IgD-negative memory B cell (primary cell): Measurements from ENCODE around the gene RPL41. TPM values are rescaled to one million over a fixed set of nuclear protein-coding genes. Genes with fewer than 3 reads are reported as not detected.
A peak's percentile ranks its signal among the peaks of the same experiment; 100 is the strongest.

ENCODE experiments used
- H3K27ac Mint-ChIP-seq, 3 donors: one replicate each; pipeline ENCODE4 v1.8.0; 2020 to 2022; ENCODE audit warnings: mild to moderate bottlenecking in 3 of 3, mixed read lengths in 3 of 3, moderate library complexity in 1 of 3
- H3K27me3 Mint-ChIP-seq: one replicate; pipeline ENCODE4 v1.8.0; 2021; ENCODE audit warnings: mixed read lengths
- H3K36me3 Mint-ChIP-seq: one replicate; pipeline ENCODE4 v1.8.0; 2020; ENCODE audit warnings: mild to moderate bottlenecking, mixed read lengths
- H3K4me1 Mint-ChIP-seq, 3 donors: one replicate each; pipeline ENCODE4 v1.8.0; 2020 to 2022; ENCODE audit warnings: mixed read lengths in 3 of 3, mild to moderate bottlenecking in 1 of 3
- H3K4me3 Mint-ChIP-seq, 4 donors: one replicate each; pipeline ENCODE4 v1.8.0; 2020 to 2022; ENCODE audit warnings: mild to moderate bottlenecking in 4 of 4, mixed read lengths in 4 of 4, moderate library complexity in 3 of 4
- H3K9me3 Mint-ChIP-seq, 3 donors: one replicate each; pipeline ENCODE4 v1.8.0; 2020 to 2021; ENCODE audit warnings: mixed read lengths in 3 of 3, mild to moderate bottlenecking in 1 of 3
- polyA plus RNA-seq: library from polyadenylated mRNA; unstranded; fragments of 300-500 nt; fragmentation: Illumina TruSeq; gene quantifications from one replicate; pipeline ENCODE4 v1.2.3, GENCODE V29; 2021

Gene RPL41
- polyA plus RNA-seq, 1 donor from 2014 or later = 8,874 TPM

GRCh38 chr12:56160193-56160763, 43.8 kb downstream of the RPL41 start:
- Mint-ChIP-seq H3K4me1 (peaks cover 18 to 27% (median 24%) of the 10 kb centered on the region in 3 donors), H3K4me3 (peak overlapping the region; percentile 79 to 100 (median 94)), H3K27me3 (no peaks in the 10 kb centered on the region), H3K36me3 (peaks cover 4% of the 10 kb centered on the region), H3K27ac (peak overlapping the region; percentile 64 to 97 (median 87)), H3K9me3 (no peaks in the 10 kb centered on the region)

DNA sequence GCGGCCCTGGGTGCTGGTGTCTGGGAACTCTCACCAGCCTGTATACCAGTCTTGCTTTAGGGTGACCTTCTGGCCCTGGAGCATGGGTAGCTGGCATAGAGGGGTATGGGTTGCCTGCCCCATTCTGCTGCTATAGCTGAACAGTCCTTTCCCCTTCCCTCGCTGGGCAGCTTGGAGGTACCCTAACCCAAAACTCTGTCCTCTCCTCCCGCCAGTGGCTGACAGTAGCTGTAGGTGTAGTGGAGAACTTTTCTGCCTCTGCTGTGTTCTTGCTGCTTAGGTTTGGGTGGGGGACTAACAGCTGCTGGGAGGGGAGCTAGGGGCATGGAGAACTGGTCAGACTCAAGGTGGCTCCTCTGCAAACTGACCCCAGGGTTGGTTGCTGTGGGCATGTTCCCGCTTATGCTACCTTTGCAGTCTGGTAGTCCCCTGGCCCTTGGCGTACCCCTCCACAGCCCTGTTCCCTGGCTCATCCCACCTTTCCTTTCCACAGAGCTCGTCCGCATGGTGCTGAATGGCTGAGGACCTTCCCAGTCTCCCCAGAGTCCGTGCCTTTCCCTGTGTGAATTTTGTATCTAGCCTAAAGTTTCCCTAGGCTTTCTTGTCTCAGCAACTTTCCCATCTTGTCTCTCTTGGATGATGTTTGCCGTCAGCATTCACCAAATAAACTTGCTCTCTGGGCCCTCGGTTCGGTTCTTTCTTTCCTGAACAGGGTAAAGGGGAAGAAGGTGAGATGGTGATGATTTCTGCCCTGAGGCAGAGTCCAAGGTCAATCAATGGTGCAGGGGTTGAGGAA, 44.7 kb downstream of the RPL41 start:
- Mint-ChIP-seq H3K4me1 (peaks cover 18 to 27% (median 21%) of the 10 kb centered on the region in 3 donors), H3K36me3 (peaks cover 4% of the 10 kb centered on the region), H3K27me3 (no peaks in the 10 kb centered on the region)

GRCh38 chr12:56161690-56162351, 45.4 kb downstream of the RPL41 start:
- Mint-ChIP-seq H3K36me3 (peaks cover 4% of the 10 kb centered on the region), H3K4me3 (peak overlapping the region in 1 of 4 donors; percentile 79), H3K9me3 (no peaks in the 10 kb centered on the region), H3K27me3 (no peaks in the 10 kb centered on the region), H3K27ac (peak overlapping the region in 2 of 3 donors; percentile 51 to 73), H3K4me1 (peaks cover 18 to 27% (median 21%) of the 10 kb centered on the region in 3 donors)

More for the DNA sequence above, 44.7 kb downstream of the RPL41 start:
- Mint-ChIP-seq H3K27ac (peak overlapping the region; percentile 64 to 97 (median 87)), H3K4me3 (peak overlapping the region in 2 of 4 donors; percentile 79 to 84), H3K9me3 (no peaks in the 10 kb centered on the region)

DNA sequence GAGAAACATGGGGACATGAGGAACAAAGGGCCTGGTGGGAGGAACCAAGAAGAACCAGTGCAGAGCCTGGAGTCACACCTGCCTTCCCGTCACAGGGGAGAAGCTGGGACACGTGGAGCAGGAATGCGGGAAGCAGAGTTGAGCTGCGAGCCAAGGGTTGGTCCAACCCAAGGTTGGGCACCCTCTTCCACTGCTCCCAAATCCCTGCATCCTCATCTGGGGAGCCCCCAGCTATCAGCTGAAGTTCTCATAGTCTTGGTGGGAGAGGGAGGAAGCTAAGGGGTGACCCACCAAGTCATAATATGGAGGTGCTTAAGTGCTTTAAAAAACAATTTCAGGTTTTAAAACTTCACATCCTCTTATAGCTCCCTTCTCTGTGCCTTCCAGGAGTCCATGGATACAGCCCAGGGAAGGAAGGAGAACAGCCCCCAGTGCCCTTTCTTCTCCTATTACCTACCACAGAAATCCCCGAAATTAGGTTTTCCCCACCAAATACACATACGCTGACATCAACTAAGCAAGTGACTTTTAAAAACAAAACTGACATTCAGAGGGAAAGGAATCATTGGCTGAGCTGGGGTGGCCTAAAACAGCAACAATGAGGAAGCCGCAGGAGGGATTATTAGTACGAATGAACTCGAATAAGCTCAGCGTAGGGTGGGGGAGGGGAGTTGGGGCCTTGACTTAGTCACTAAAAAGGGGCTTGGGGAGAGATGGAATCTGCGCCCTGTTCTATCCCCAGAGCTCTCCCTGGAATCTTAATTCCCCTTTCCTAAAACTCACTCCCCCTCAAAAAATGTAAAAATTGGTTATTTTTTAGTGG, 46.2 kb downstream of the RPL41 start:
- peaks cover 18 to 24% (median 20%) of the 10 kb centered on the region in 3 donors for H3K4me1 Mint-ChIP-seq

DNA sequence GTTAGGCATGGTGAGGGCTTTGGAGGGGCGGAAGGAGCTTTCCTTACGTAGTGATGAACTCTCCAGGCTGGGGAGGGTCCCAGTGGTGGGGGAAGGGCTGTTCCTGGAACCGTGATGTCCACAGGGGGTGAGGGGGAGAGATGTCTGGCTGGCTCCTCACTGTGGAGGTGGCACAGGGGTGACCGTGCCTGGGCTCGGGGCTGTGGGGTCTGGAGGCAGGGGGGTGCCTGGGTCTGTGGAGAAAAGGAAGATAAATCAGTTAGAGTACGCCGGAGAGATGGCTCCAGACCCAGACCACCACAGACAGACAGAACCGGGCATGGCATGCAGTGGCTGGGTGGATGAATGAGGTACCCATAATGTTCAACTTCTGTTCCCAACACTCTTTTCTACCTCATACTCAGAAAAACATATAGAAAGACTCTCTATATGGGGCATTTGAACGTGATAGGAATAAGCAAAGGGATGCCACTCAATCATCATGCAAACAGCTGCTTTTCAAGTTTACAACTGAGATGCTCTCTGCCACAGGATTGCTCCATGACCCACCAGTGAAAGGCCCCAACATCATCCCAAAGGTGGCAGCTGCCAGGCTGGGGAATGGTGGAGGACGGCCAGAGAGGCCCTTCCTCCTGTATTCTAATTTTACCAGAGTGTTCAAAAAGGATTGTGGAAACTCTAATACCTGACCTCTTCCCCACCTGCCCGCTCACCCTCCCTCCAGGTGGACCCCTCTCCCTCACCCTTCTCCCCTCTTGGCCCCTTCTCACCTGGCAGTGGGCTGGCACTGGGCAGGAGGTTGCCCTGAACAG, 47.3 kb downstream of the RPL41 start:
- peak overlapping the region in 2 of 3 donors; percentile 23 to 43 for H3K27ac Mint-ChIP-seq
- H3K4me1 Mint-ChIP-seq = peaks cover 18 to 24% (median 18%) of the 10 kb centered on the region in 3 donors
- no peaks in the 10 kb centered on the region for H3K9me3 Mint-ChIP-seq
- H3K36me3 Mint-ChIP-seq = peaks cover 4% of the 10 kb centered on the region
- H3K4me3 Mint-ChIP-seq = peak overlapping the region in 2 of 4 donors; percentile 37 to 55
- H3K27me3 Mint-ChIP-seq = no peaks in the 10 kb centered on the region

More for the DNA sequence above, 46.2 kb downstream of the RPL41 start:
- Mint-ChIP-seq H3K27me3 (no peaks in the 10 kb centered on the region), H3K4me3 (no peak overlapping the region), H3K36me3 (peaks cover 4% of the 10 kb centered on the region), H3K27ac (peak overlapping the region; percentile 19 to 44 (median 31)), H3K9me3 (no peaks in the 10 kb centered on the region)

- Mint-ChIP-seq H3K27ac (peak overlapping the region in 1 of 3 donors; percentile 43), H3K27me3 (no peaks in the 10 kb centered on the region), H3K9me3 (no peaks in the 10 kb centered on the region), H3K4me3 (peak overlapping the region in 1 of 4 donors; percentile 55), H3K4me1 (peaks cover 12 to 18% (median 13%) of the 10 kb centered on the region in 3 donors), H3K36me3 (peaks cover 4% of the 10 kb centered on the region)
Measured at GRCh38 chr12:56164345-56164729, 47.9 kb downstream of the RPL41 start.

- peaks cover 2% of the 10 kb centered on the region for H3K36me3 Mint-ChIP-seq
- H3K4me1 Mint-ChIP-seq = peaks cover 5 to 8% (median 7%) of the 10 kb centered on the region in 3 donors
- no peak overlapping the region for H3K4me3 Mint-ChIP-seq
- no peaks in the 10 kb centered on the region for H3K27me3 Mint-ChIP-seq
- no peaks in the 10 kb centered on the region for H3K9me3 Mint-ChIP-seq
- H3K27ac Mint-ChIP-seq = no peak overlapping the region
Measured at GRCh38 chr12:56165369-56165768, 48.9 kb downstream of the RPL41 start.

Other genes with a start within 250 kb of the RPL41 start
- 76.5 TPM for gene PYM1, start 188.7 kb upstream of the RPL41 start, polyA plus RNA-seq
- gene DGKA, start 185.5 kb upstream of the RPL41 start, polyA plus RNA-seq = 114 TPM
- gene PMEL, start 150.6 kb upstream of the RPL41 start, polyA plus RNA-seq = 1.1 TPM
- gene CDK2, start 149.8 kb upstream of the RPL41 start, polyA plus RNA-seq = 8.9 TPM
- gene RAB5B, start 142.6 kb upstream of the RPL41 start, polyA plus RNA-seq = 54.7 TPM
- 1.3 TPM for gene SUOX, start 119.4 kb upstream of the RPL41 start, polyA plus RNA-seq
- gene IKZF4, start 95.6 kb upstream of the RPL41 start, polyA plus RNA-seq = 0.35 TPM
- 1,297 TPM for gene RPS26, start 74.7 kb upstream of the RPL41 start, polyA plus RNA-seq
- 0.83 TPM for gene ERBB3, start 36.5 kb upstream of the RPL41 start, polyA plus RNA-seq
- 112 TPM for gene PA2G4, start 12.1 kb upstream of the RPL41 start, polyA plus RNA-seq
- 2.9 TPM for gene ZC3H10, start 1.6 kb downstream of the RPL41 start, polyA plus RNA-seq
- gene ESYT1, start 11.6 kb downstream of the RPL41 start, polyA plus RNA-seq = 156 TPM
- gene MYL6B, start 36.0 kb downstream of the RPL41 start, polyA plus RNA-seq = 25.2 TPM
- gene MYL6, start 41.7 kb downstream of the RPL41 start, polyA plus RNA-seq = 1,656 TPM
- gene SMARCC2, start 72.8 kb downstream of the RPL41 start, polyA plus RNA-seq = 81.9 TPM
- gene RNF41, start 105.3 kb downstream of the RPL41 start, polyA plus RNA-seq = 104 TPM
- 6.5 TPM for gene NABP2, start 107.7 kb downstream of the RPL41 start, polyA plus RNA-seq
- gene SLC39A5, start 113.4 kb downstream of the RPL41 start, polyA plus RNA-seq = not detected
- gene ANKRD52, start 141.8 kb downstream of the RPL41 start, polyA plus RNA-seq = 19.6 TPM
- 15.1 TPM for gene COQ10A, start 150.3 kb downstream of the RPL41 start, polyA plus RNA-seq
- gene CS, start 183.7 kb downstream of the RPL41 start, polyA plus RNA-seq = 79.3 TPM
- 160 TPM for gene CNPY2, start 199.4 kb downstream of the RPL41 start, polyA plus RNA-seq
- 5.5 TPM for gene PAN2, start 217.4 kb downstream of the RPL41 start, polyA plus RNA-seq
- 12.4 TPM for gene IL23A, start 222.3 kb downstream of the RPL41 start, polyA plus RNA-seq
- gene STAT2, start 243.5 kb downstream of the RPL41 start, polyA plus RNA-seq = 87.7 TPM
- gene APOF, start 246.2 kb downstream of the RPL41 start, polyA plus RNA-seq = not detected